ENCODE data around the gene CBR1.

DNA sequence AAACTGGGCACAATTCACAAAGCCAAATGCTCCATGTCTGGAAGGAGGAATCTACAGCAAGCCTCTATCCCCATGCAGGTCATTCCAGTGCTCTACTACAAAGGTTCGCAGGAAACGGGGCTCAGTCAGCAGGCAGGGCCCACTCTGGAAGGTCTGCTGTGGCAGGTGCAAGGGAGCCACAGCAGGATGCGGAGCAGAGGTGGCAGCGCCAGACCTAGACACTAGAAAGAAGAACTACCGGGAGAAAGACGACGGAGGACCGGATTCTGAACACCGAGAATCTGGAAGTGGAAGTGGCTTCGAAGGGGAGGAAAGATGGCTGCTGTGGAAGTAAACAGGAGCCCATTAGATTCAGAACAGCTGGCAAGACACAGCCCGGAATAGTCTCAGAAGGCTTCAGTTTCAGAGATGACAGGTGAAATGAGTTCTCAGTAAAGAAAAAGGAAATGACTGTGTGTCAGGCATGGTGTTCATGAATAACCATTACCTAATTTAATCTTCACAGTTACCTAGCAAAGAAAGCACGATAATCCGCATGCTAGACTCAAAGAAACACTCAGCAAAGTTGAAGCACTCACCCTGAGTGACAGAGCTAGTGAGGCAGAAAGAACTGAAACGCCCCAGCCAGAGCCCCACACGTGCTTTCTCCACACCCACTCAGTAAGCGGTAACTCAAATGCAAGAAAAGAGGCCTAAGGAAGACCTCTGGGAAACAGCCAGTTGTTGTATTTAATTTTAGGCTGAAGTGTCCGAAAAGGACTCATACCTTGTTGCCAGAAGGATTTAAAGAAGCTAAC, 30.9 kb upstream of the CBR1 start:
- TF ChIP-seq, protein P1, sequence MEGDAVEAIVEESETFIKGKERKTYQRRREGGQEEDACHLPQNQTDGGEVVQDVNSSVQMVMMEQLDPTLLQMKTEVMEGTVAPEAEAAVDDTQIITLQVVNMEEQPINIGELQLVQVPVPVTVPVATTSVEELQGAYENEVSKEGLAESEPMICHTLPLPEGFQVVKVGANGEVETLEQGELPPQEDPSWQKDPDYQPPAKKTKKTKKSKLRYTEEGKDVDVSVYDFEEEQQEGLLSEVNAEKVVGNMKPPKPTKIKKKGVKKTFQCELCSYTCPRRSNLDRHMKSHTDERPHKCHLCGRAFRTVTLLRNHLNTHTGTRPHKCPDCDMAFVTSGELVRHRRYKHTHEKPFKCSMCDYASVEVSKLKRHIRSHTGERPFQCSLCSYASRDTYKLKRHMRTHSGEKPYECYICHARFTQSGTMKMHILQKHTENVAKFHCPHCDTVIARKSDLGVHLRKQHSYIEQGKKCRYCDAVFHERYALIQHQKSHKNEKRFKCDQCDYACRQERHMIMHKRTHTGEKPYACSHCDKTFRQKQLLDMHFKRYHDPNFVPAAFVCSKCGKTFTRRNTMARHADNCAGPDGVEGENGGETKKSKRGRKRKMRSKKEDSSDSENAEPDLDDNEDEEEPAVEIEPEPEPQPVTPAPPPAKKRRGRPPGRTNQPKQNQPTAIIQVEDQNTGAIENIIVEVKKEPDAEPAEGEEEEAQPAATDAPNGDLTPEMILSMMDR (conservative IDR thresholded peaks at IDR 0.05; ENCODE audit: low read length), result no peak
- TF ChIP-seq EZH2phosphoT487 (IDR thresholded peaks at IDR 0.05; ENCODE audit: borderline replicate concordance, low read depth, low read length), result no peak

Data from OCI-LY7 (cell line).